DND-41 (cell line): Measurements from ENCODE around the gene MRPL55.

Experiments used
- CTCF ChIP-seq: IDR thresholded peaks from 2 replicates; pipeline ENCODE4 v1.5.1; 2012; ENCODE audit warnings: borderline replicate concordance, low read length, moderate library complexity, mild to moderate bottlenecking; ENCODE audit not compliant: poor library complexity, severe bottlenecking; ENCODE audit errors: extremely low read depth
- EZH2 ChIP-seq: IDR thresholded peaks from 3 replicates; pipeline ENCODE4 v1.6.1; 2012; ENCODE audit warnings: borderline replicate concordance, low read depth, mild to moderate bottlenecking, moderate library complexity, low read length, inconsistent platforms; ENCODE audit not compliant: severe bottlenecking

GRCh38 chr1:228147768-228148167 lies 38.7 kb upstream of the MRPL55 start:
- TF ChIP-seq CTCF (no peak), EZH2 (no peak)
